Heart left ventricle (tissue), 16 donors: Measurements from ENCODE around the gene RIOK2. TPM values are rescaled to one million over a fixed set of nuclear protein-coding genes. Genes with fewer than 3 reads are reported as not detected.

ENCODE experiments used
- ATAC-seq, 4 donors: fragments of 200-7000 bp; cut with Tn5 transposase; one replicate each; pipeline ENCODE4 v1.9.1; 2020 to 2022; ENCODE audit warnings: moderate library complexity in 4 of 4, mild to moderate bottlenecking in 3 of 4, moderate number of reproducible peaks in 1 of 4
- DNase-seq, 5 donors: peaks; one replicate each; pipeline ENCODE4 v3.0.0-alpha.2; 2020
- H3K27ac ChIP-seq, 12 donors: fragments of 200-600 bp; sonication (generic) in 4 of 12; one replicate each; pipeline versions ENCODE4 v1.5.0 to v1.8.0; 2016 to 2022; ENCODE audit warnings: mild to moderate bottlenecking in 2 of 12
- H3K27me3 ChIP-seq, 9 donors: fragments of 200-600 bp; sonication (generic) in 2 of 9; one replicate each; pipeline versions ENCODE4 v1.5.1 to v1.8.0; 2016 to 2022; ENCODE audit warnings: mild to moderate bottlenecking in 3 of 9
- H3K36me3 ChIP-seq, 9 donors: fragments of 200-600 bp; sonication (generic) in 2 of 9; one replicate each; pipeline versions ENCODE4 v1.5.0 to v1.8.0; 2018 to 2022; ENCODE audit warnings: mild to moderate bottlenecking in 2 of 9
- H3K4me1 ChIP-seq, 12 donors: fragments of 200-600 bp; sonication (generic) in 4 of 12; one replicate each; pipeline versions ENCODE4 v1.5.0 to v1.8.0; 2016 to 2022; ENCODE audit warnings: mild to moderate bottlenecking in 3 of 12
- H3K4me3 ChIP-seq, 12 donors: fragments of 200-600 bp; sonication (generic) in 4 of 12; one replicate each; pipeline versions ENCODE4 v1.5.0 to v1.8.0; 2017 to 2022; ENCODE audit warnings: mild to moderate bottlenecking in 9 of 12, moderate library complexity in 4 of 12
- H3K9me3 ChIP-seq, 12 donors: fragments of 200-600 bp; sonication (generic) in 4 of 12; one replicate each; pipeline versions ENCODE4 v1.5.0 to v1.8.0; 2016 to 2022; ENCODE audit warnings: mild to moderate bottlenecking in 1 of 12
- POLR2A ChIP-seq, 2 donors: fragments of 450-650 bp; IDR thresholded peaks; one replicate each; pipeline ENCODE4 v1.6.1; 2017; ENCODE audit warnings: antibody characterized with exemption in 2 of 2, mild to moderate bottlenecking in 2 of 2, moderate library complexity in 2 of 2
- WGBS, 4 donors: extraction: QIAGEN DNeasy Blood & Tissue Kit in 2 of 4; methylation state at CpG; one replicate each; pipeline versions ENCODE4 v1.1.5 to v1.1.7; 2013 to 2018; 5-methylcytosine and 5-hydroxymethylcytosine counted together
- intact Hi-C, 10 donors: fragments of 100-400 bp; cut with DNase I; formaldehyde crosslinking; loops; one replicate each; pipeline versions ENCODE4 v1.11.1 to v1.14.2; 2022
- polyA plus RNA-seq, 2 donors: library from polyadenylated mRNA; stranded (reverse); fragments of 200-250 nt; gene quantifications; one replicate each; pipeline ENCODE4 v1.2.3, GENCODE V29; 2013
- total RNA-seq, 9 donors: library from RNA; depleted of rRNA in 2 of 9; stranded (reverse); fragments of >200 nt in 2 of 9; fragmentation: NEBNext Ultra II Directional in 3 of 9; extraction: Animal tissue kit (Norgen Biotek cat#: 25700) in 3 of 9; gene quantifications; one replicate each; pipeline versions ENCODE4 v1.1.0 to v1.2.4, GENCODE V29; 2016 to 2023
- TF ChIP-seq, protein P1 (sequence below), 12 donors: fragments of 200-600 bp; sonication (generic) in 4 of 12; IDR thresholded peaks; one replicate each; pipeline versions ENCODE4 v1.5.0 to v1.8.0; 2018 to 2022; ENCODE audit warnings: antibody characterized with exemption in 12 of 12, mild to moderate bottlenecking in 5 of 12
- donor health status: ischemic (EF 13 %, LVEDD 7.1; RV severe dilation, severe dysfunction).
- donor health status: healthy with polysubstance abuse.
- donor health status: DM: no; HTN: yes; CAD: no.
- donor health status: DM: no; HTN: no; CAD: no.
- donor health status: ischemic (EF 25% LVEDD 6.9; RV normal size, moderate dysfunction).
- donor health status: ischemic (EF 25% LVEDD 5.7; RV mildly dilated, moderate dysfunction).
- donor health status: healthy.
- donor health status: DM: yes; HTN: yes; CAD: no.
- donor health status: ischemic (EF 35%, LVEDD 5.7; RV mildly dilated, moderate dysfunction).
- donor health status: nonischemic (EF 11% LVEDD 7.7; RV severe dilation, severe dysfunction).
- donor health status: DM: yes; HTN: yes; CAD: no.
- donor health status: PGD.
- donor health status: ischemic (EF 29% LVEDD 5.4; RV normal size, mild dysfunction).
- donor health status: nonischemic (EF 23%, LVEDD 6.1; RV moderate dilation, normal function).

Gene RIOK2
- total and polyA plus RNA-seq, 11 donors, result 8.2 to 23.6 (median 16.9) TPM

DNA sequence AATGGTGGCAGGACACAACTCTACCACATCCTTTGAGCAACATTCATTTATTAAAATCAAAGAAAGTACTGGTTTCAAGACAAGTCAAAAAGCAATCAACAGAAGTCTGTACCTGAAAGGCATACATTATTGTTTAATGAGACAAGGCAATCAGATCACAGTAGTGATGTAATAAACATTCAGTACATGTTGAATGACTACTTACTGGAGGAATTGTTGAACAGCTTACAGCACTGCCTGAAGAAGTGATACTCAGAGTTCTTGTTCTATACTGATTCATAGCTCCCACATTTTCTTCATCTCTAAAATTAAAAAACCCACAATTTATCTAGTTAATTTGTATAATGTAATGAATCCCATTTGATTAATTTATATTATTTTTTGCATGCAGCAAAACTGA, 18.2 kb downstream of the RIOK2 start:
- Histone ChIP-seq H3K4me1 (peaks cover 0 to 14% (median 0%) of the 10 kb centered on the region in 12 donors), H3K4me3 (no peak overlapping the region), H3K27me3 (no peaks in the 10 kb centered on the region), H3K9me3 (no peaks in the 10 kb centered on the region), H3K36me3 (peaks cover 4 to 98% (median 91%) of the 10 kb centered on the region in 9 donors), H3K27ac (no peak overlapping the region)
- TF ChIP-seq, protein P1, sequence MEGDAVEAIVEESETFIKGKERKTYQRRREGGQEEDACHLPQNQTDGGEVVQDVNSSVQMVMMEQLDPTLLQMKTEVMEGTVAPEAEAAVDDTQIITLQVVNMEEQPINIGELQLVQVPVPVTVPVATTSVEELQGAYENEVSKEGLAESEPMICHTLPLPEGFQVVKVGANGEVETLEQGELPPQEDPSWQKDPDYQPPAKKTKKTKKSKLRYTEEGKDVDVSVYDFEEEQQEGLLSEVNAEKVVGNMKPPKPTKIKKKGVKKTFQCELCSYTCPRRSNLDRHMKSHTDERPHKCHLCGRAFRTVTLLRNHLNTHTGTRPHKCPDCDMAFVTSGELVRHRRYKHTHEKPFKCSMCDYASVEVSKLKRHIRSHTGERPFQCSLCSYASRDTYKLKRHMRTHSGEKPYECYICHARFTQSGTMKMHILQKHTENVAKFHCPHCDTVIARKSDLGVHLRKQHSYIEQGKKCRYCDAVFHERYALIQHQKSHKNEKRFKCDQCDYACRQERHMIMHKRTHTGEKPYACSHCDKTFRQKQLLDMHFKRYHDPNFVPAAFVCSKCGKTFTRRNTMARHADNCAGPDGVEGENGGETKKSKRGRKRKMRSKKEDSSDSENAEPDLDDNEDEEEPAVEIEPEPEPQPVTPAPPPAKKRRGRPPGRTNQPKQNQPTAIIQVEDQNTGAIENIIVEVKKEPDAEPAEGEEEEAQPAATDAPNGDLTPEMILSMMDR (IDR thresholded peaks at IDR 0.05), result no peak
- no peak for TF ChIP-seq POLR2A (IDR thresholded peaks at IDR 0.05)
- ATAC-seq (no peak), DNase-seq (no peak)
- intact Hi-C loops, result loop anchor here (5.0 to 10.0 kb wide), 15 partner anchors 123 to 823 kb away; no protein-coding TSS in a partner anchor

DNA sequence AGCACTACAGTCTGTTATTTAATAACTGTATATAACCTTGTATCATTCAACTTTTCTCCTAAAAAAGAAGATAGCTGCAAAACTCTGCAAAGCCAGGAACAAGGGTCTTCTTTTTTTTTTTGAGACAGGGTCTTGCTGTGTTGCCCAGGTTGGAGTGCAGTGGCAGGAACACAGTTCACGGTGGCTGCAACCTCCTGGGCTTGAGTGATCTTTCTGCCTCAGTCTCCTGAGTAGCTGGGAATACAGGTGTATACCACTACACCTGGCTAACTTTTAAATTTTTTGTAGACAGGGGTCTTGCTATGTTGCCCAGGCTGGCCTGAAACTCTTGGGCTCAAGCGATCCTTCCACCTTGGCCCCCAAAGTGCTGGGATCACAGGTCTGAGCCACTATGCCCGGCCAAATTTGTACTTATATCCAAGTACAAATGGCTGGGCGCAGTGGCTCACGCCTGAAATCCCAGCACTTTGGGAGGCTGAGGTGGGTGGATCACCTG, 19.2 kb downstream of the RIOK2 start:
- intact Hi-C loops, result loop anchor here (2.0 to 10.0 kb wide), 18 partner anchors 122 to 822 kb away; no protein-coding TSS in a partner anchor
- Histone ChIP-seq H3K9me3 (no peaks in the 10 kb centered on the region), H3K4me3 (no peak overlapping the region), H3K27ac (no peak overlapping the region), H3K4me1 (peaks cover 0 to 14% (median 0%) of the 10 kb centered on the region in 12 donors), H3K27me3 (no peaks in the 10 kb centered on the region), H3K36me3 (peaks cover 4 to 90% (median 87%) of the 10 kb centered on the region in 9 donors)
- DNase-seq (no peak), ATAC-seq (no peak)
- WGBS, 4 donors, result 94 to 100% (median 96%) methylated on average over 3 to 5 of the region's 5 CpGs
- TF ChIP-seq, protein P1 (IDR thresholded peaks at IDR 0.05), result no peak
- TF ChIP-seq POLR2A (IDR thresholded peaks at IDR 0.05), result no peak

DNA sequence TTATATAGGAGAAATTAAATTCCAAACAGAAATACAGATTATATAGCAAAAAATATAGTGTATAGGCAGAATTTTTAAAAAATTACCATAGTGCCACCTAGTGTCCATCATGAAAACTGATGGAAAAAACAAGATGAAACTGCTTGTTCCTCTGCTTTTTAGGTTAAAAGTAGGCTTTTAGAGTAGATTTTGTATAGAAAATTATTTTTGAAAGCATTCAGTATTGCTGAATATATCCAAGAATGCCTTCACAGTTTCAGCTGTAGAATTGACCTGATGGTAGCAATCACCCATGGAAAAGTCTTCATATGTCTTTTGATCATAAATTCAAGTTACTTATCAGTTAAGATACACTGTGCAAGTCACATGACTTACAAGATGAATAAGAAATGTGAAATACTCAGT, 19.7 kb downstream of the RIOK2 start:
- no peak for DNase-seq
- ATAC-seq, result no peak
- Histone ChIP-seq H3K4me1 (peaks cover 0 to 14% (median 0%) of the 10 kb centered on the region in 12 donors), H3K4me3 (no peak overlapping the region), H3K9me3 (peaks cover 0 to 2% (median 0%) of the 10 kb centered on the region in 12 donors), H3K36me3 (peaks cover under 1 to 85% (median 82%) of the 10 kb centered on the region in 9 donors), H3K27ac (no peak overlapping the region), H3K27me3 (no peaks in the 10 kb centered on the region)
- intact Hi-C loops, result loop anchor here (2.0 to 10.0 kb wide), 18 partner anchors 121 to 821 kb away; no protein-coding TSS in a partner anchor
- no peak for TF ChIP-seq POLR2A (IDR thresholded peaks at IDR 0.05)
- TF ChIP-seq, protein P1 (IDR thresholded peaks at IDR 0.05), result peak; percentile 55 to 72 (median 69)

DNA sequence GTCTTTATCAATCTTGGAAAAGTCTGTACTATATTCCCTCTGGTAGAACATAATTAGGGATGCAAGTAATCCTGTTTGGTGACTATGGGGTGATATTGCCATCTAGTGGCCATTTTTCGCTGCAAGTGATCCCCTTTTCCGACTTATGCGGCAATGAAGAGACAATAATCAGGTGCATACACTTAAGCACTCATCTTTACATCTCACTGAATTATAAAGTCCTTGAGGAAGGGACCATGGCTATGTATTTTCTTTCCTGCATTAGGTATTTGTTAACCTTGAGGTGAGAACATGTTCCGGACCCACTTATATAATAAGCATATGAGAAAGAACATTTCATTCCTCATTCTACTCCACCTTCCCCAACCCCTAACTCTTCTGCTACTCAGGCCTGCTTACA, 21.0 kb downstream of the RIOK2 start:
- DNase-seq, result peak in 3 of 5 donors; percentile 33 to 59 (median 44)
- WGBS, 4 donors, result 19 to 24% (median 21%) methylated on average over 4 of the region's 4 CpGs
- peaks cover 0 to 72% (median 69%) of the 10 kb centered on the region in 9 donors for H3K36me3 ChIP-seq
- ATAC-seq, result peak in 3 of 4 donors; percentile 71 to 77 (median 76)
- peaks cover 0 to 15% (median 10%) of the 10 kb centered on the region in 12 donors for H3K9me3 ChIP-seq
- no peak overlapping the region for H3K27ac ChIP-seq
- peaks cover 0 to 6% (median 0%) of the 10 kb centered on the region in 12 donors for H3K4me1 ChIP-seq
- H3K27me3 ChIP-seq, result no peaks in the 10 kb centered on the region
- intact Hi-C loops, result loop anchor here (1.0 to 10.0 kb wide), 19 partner anchors 120 to 820 kb away; no protein-coding TSS in a partner anchor
- TF ChIP-seq, protein P1 (IDR thresholded peaks at IDR 0.05), result peak; percentile 81 to 95 (median 89)
- no peak for TF ChIP-seq POLR2A (IDR thresholded peaks at IDR 0.05)
- no peak overlapping the region for H3K4me3 ChIP-seq
